Lower leg skin (tissue), 4 donors: ENCODE data around the gene FARP1. TPM values are rescaled to one million over a fixed set of nuclear protein-coding genes. Genes with fewer than 3 reads are reported as not detected.

Source experiments
- DNase-seq, 2 donors: peaks; one replicate each; pipeline ENCODE4 v3.0.0-alpha.2; 2019; ENCODE audit warnings: low spot score in 2 of 2
- H3K4me3 ChIP-seq: fragments of 200-600 bp; sonication (generic); 2 replicates; pipeline ENCODE4 v1.5.1; 2017; ENCODE audit warnings: mild to moderate bottlenecking, low read depth; ENCODE audit not compliant: poor library complexity, severe bottlenecking
- POLR2A ChIP-seq, 2 donors: fragments of 450-650 bp; IDR thresholded peaks; one replicate each; pipeline ENCODE4 v1.6.1; 2016 to 2017; ENCODE audit warnings: antibody characterized with exemption in 2 of 2, mild to moderate bottlenecking in 1 of 2, moderate library complexity in 1 of 2
- WGBS, 2 donors: methylation state at CpG; one replicate each; pipeline ENCODE4 v1.1.5; 2018; 5-methylcytosine and 5-hydroxymethylcytosine counted together
- intact Hi-C: fragments of 100-400 bp; cut with DNase I; formaldehyde crosslinking; loops from one replicate; pipeline ENCODE4 v1.15.0; 2023; ENCODE audit warnings: low total_unique reads
- total RNA-seq, 4 donors: library from RNA; depleted of rRNA; stranded (reverse); fragments of >200 nt; gene quantifications; one replicate each; pipeline ENCODE4 v1.1.0, GENCODE V29; 2016
- TF ChIP-seq, protein P1 (sequence below), 3 donors: fragments of 450-650 bp; IDR thresholded peaks; one replicate each; pipeline ENCODE4 v1.5.1; 2016; ENCODE audit warnings: antibody characterized with exemption in 3 of 3, mild to moderate bottlenecking in 3 of 3, moderate library complexity in 2 of 3

FARP1 gene
- total RNA-seq, 4 donors from 2014 or later: 4.9 to 26.2 (median 13.3) TPM

DNA sequence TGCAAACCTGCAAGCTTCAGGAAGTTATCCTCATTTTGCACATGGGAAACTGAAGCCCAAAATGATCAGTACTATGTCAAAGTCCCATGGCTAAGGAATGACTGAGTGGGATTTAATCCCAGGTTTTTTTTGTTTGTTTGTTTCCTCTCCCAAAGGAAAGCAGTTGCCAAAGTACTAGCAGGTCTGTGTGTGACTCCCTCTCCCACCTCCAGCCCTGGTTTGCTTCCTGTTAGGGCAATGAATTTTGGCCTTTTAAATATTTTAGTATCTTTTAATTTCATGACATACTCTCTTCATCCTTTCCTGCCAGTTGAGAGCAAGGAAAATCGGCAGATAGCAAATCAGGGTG is 168.3 kb downstream of the FARP1 start:
- no peak overlapping the region for H3K4me3 ChIP-seq
- TF ChIP-seq, protein P1, sequence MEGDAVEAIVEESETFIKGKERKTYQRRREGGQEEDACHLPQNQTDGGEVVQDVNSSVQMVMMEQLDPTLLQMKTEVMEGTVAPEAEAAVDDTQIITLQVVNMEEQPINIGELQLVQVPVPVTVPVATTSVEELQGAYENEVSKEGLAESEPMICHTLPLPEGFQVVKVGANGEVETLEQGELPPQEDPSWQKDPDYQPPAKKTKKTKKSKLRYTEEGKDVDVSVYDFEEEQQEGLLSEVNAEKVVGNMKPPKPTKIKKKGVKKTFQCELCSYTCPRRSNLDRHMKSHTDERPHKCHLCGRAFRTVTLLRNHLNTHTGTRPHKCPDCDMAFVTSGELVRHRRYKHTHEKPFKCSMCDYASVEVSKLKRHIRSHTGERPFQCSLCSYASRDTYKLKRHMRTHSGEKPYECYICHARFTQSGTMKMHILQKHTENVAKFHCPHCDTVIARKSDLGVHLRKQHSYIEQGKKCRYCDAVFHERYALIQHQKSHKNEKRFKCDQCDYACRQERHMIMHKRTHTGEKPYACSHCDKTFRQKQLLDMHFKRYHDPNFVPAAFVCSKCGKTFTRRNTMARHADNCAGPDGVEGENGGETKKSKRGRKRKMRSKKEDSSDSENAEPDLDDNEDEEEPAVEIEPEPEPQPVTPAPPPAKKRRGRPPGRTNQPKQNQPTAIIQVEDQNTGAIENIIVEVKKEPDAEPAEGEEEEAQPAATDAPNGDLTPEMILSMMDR (IDR thresholded peaks at IDR 0.05): no peak
- TF ChIP-seq POLR2A (IDR thresholded peaks at IDR 0.05): no peak
- intact Hi-C loops: no loop called here
- DNase-seq: no peak
- 69 to 72% methylated on average over 1 of the region's 1 CpG for WGBS, 2 donors

DNA sequence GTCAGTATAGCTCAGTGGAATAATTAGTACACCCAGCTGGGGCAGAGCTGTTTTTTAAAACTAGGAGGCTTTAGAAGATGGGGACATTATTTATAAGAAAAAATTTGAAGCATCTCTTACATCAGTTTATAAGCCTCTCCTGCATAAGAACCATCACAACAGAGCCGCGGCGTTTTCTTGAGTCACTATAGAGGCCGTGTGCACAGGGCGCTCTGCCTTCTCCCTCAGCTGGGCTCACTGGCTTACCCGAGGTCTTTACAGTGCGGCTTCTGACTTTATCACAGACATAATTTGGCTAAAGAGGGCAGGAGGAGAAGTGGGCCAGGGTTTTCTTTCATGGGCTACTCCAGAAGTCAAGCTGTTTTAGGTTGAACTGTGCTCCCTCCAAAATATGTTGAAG is 169.7 kb downstream of the FARP1 start:
- H3K4me3 ChIP-seq: no peak overlapping the region
- TF ChIP-seq, protein P1 (IDR thresholded peaks at IDR 0.05): no peak
- 93 to 97% methylated on average over 7 of the region's 7 CpGs for WGBS, 2 donors
- DNase-seq: no peak
- intact Hi-C loops: no loop called here

DNA sequence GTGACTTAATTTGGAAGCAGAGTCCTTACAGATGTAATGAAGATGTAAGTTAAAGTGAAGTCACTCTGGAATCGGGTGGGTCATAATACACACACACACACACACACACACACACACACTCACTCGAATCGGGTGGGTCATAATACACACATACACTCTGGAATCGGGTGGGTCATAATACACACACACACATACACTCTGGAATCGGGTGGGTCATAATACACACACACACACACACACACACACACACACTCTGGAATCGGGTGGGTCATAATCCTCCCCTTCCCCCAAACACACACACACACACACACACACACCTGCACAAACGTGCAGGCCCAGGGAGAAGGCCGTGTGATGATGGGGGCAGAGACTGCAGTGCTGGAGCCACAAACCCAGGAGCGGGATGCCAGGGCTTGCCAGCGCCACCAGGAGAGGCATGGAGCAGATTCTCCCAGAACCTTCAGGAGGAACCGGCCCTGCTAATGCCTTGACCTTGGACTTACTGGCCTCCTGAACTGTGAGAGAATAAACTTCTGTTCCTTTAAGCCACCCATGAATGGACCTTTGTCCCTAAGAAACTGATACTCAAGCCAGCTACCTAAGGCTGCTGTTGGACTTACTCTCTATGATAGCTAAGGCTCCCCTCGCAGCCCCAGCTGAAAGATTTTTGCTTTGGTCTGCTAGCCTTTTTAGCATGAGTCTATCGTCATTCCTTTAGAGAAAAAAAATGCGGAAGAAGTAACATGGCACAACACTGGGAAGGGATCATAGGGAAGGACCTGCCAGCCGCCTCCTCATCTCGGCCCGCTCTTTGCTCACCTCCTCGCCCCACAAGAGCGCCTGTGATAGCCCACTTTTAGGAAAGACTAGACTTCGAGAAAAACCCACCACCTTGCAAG is 170.4 kb downstream of the FARP1 start:
- intact Hi-C loops: no loop called here
- 80 to 85% methylated on average over 20 of the region's 20 CpGs for WGBS, 2 donors
- no peak overlapping the region for H3K4me3 ChIP-seq
- DNase-seq: no peak
- TF ChIP-seq, protein P1 (IDR thresholded peaks at IDR 0.05): no peak
- TF ChIP-seq POLR2A (IDR thresholded peaks at IDR 0.05): no peak

DNA sequence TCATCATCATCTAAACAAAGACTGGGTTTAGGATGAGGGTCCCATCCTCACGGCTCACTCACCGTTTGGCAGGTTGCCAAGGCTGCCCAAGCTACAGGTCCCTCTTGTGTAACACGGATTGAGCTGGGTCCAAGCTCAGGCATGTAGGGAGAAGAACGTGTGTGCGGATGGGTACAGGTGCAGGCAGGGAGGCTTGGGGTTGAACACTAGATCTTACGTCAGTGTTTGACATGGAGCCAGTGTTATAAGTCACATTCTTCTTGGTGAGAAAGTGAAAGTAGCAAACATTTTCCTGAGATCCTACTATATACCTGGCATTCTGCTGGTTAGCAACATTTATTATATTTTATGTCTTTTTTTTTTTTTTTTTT is 171.0 kb downstream of the FARP1 start:
- no peak overlapping the region for H3K4me3 ChIP-seq
- TF ChIP-seq POLR2A (IDR thresholded peaks at IDR 0.05): no peak
- TF ChIP-seq, protein P1 (IDR thresholded peaks at IDR 0.05): no peak
- 65% methylated on average over 6 of the region's 6 CpGs for WGBS, 2 donors
- no peak for DNase-seq
- intact Hi-C loops: no loop called here

DNA sequence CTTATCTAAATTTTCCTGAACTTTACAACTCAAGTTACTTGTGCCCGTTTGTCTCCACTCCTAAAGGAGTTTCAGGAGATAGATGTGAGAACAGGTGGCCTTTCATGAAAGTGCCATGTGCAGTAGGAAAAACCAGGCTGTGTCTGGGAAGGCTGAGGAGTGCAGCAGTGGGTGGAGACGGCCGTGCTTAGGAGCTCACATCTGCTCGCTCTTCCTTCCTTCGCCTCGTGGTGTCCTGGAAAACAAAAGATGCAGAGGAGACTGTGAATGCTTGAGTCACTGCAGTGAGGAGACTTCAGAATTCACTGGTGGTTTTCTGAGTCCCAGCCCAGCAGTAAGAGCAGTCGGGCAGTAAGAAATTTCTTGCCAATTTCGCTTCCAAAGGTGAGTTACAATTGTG is 172.6 kb downstream of the FARP1 start:
- intact Hi-C loops: no loop called here
- no peak overlapping the region for H3K4me3 ChIP-seq
- no peak for DNase-seq
- 66 to 71% methylated on average over 8 of the region's 8 CpGs for WGBS, 2 donors
- TF ChIP-seq, protein P1 (IDR thresholded peaks at IDR 0.05): no peak
- TF ChIP-seq POLR2A (IDR thresholded peaks at IDR 0.05): no peak

DNA sequence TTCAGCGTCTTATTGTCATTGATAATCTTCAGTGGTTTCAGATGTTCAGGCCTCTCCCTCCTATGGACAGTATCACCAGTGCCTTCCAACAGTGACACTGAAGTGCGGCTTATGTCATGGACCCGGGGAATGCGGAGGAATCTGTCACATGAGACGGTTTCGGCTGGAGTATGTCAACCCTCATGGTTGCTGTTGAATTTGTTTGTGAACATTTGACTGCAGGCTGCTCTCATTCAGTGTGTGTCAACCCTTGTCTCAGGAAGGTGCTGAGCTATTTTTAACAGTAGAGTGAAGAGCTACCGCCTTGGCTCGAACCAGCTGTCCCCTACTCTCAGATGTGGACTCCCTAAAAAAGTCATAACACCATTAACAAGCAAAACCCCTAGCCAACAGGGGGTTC is 173.0 kb downstream of the FARP1 start:
- intact Hi-C loops: no loop called here
- H3K4me3 ChIP-seq: no peak overlapping the region
- no peak for DNase-seq
- WGBS, 2 donors: 90 to 94% methylated on average over 8 of the region's 8 CpGs
- TF ChIP-seq, protein P1 (IDR thresholded peaks at IDR 0.05): no peak
- no peak for TF ChIP-seq POLR2A (IDR thresholded peaks at IDR 0.05)
